HepG2 (cell line): ENCODE results near the gene RAB28. TPM values are rescaled to one million over a fixed set of nuclear protein-coding genes. Genes with fewer than 3 reads are reported as not detected.

ENCODE experiments used
- ATAC-seq: fragments of 200-7000 bp; cut with Tn5 transposase; 3 replicates; pipeline ENCODE4 v1.9.1; 2020; ENCODE audit warnings: mild to moderate bottlenecking, moderate library complexity
- BruUV-seq: library from RNA; stranded (reverse); fragments of 400-500 nt; replicated peaks from 2 replicates; lab custom pipeline; 2021; lab: Mats Ljungman, UMichigan
- CTCF ChIA-PET: fragments of 300-600 bp; formaldehyde crosslinking; extraction: SDS; loops from one replicate; lab custom pipeline; 2021; ENCODE audit warnings: low total read pairs, inconsistent platforms, low intra/inter-chr PET ratio; lab: Yijun Ruan, JAX
- POLR2A ChIA-PET: fragments of 350-600 bp; sonication (Branson Sonifier 250); formaldehyde crosslinking; loops from one replicate; lab custom pipeline; 2020; ENCODE audit warnings: antibody characterized with exemption, inconsistent platforms; lab: Yijun Ruan, JAX
- DNase-seq: peaks from one replicate; pipeline ENCODE4 v3.0.0-alpha.2; 2015; ENCODE audit warnings: low spot score
- FAIRE-seq: peaks from 3 replicates; lab custom pipeline; 2011; peaks lifted over from hg19 to GRCh38; lab: Jason Lieb, UNC
- H2AFZ ChIP-seq: one replicate; pipeline ENCODE4 v1.6.1; 2011; ENCODE audit warnings: low read length, inconsistent platforms
- H3K27ac ChIP-seq: fragments of 300-600 bp; 3 replicates; pipeline ENCODE4 v1.8.0; 2011; ENCODE audit warnings: mixed run types, mild to moderate bottlenecking, mixed read lengths, low read length, inconsistent platforms; ENCODE audit not compliant: insufficient read depth; ENCODE audit errors: extremely low read length
- H3K27me3 ChIP-seq, 2 experiments: fragments of 200-600 bp in 1 of 2; 2 replicates in 1 of 2; 3 replicates in 1 of 2; pipeline versions ENCODE4 v1.6.0 to v1.8.0; 2011; ENCODE audit warnings: low read length in 2 of 2, mild to moderate bottlenecking in 2 of 2, moderate library complexity in 2 of 2, inconsistent platforms in 1 of 2; ENCODE audit not compliant: insufficient read depth in 2 of 2, control insufficient read depth in 1 of 2
- H3K36me3 ChIP-seq, 2 experiments: fragments of 200-600 bp in 1 of 2; replicated peaks in 1 of 2; 2 replicates in 1 of 2; 3 replicates in 1 of 2; pipeline versions ENCODE4 v1.5.1 to v1.8.0; 2011; ENCODE audit warnings: low read length in 2 of 2, inconsistent platforms in 1 of 2; ENCODE audit not compliant: insufficient read depth in 2 of 2, control insufficient read depth in 1 of 2
- H3K4me1 ChIP-seq: 2 replicates; pipeline ENCODE4 v1.5.1; 2012; ENCODE audit warnings: low read length, inconsistent platforms; ENCODE audit not compliant: insufficient read depth
- H3K4me2 ChIP-seq: 2 replicates; pipeline ENCODE4 v1.6.0; 2011; ENCODE audit warnings: low read depth, low read length, inconsistent platforms
- H3K4me3 ChIP-seq, 3 experiments: fragments of 200-600 bp in 1 of 3; sonication (generic), shearing (Covaris generic) in 1 of 3; replicated peaks in 1 of 3; 2 replicates each; pipeline ENCODE4 v1.5.1; 2011 to 2016; ENCODE audit warnings: low read length in 3 of 3, inconsistent platforms in 2 of 3, low read depth in 2 of 3, mild to moderate bottlenecking in 2 of 3, control low read depth in 1 of 3, mixed read lengths in 1 of 3; ENCODE audit not compliant: insufficient read depth in 1 of 3
- H3K79me2 ChIP-seq: one replicate; pipeline ENCODE4 v1.6.1; 2011; ENCODE audit warnings: low read length, inconsistent platforms; ENCODE audit not compliant: insufficient read depth
- H3K9ac ChIP-seq: 2 replicates; pipeline ENCODE4 v1.6.0; 2011; ENCODE audit warnings: mild to moderate bottlenecking, low read depth, low read length, inconsistent platforms; ENCODE audit not compliant: insufficient read depth
- H3K9me3 ChIP-seq: 2 replicates; pipeline ENCODE4 v1.5.1; 2012; ENCODE audit warnings: mild to moderate bottlenecking, low read length
- H4K20me1 ChIP-seq: 2 replicates; pipeline ENCODE4 v1.6.0; 2011; ENCODE audit warnings: inconsistent platforms, mild to moderate bottlenecking, low read length, moderate library complexity; ENCODE audit not compliant: insufficient read depth
- ATF2 ChIP-seq: sonication (generic); formaldehyde crosslinking; IDR thresholded peaks from 2 replicates; pipeline ENCODE4 v1.4.0; 2020; ENCODE audit warnings: missing genetic modification reagents
- ATRX ChIP-seq: sonication (generic); formaldehyde crosslinking; IDR thresholded peaks from 2 replicates; pipeline ENCODE4 v1.4.0; 2020; ENCODE audit warnings: missing genetic modification reagents, borderline replicate concordance
- BATF2 ChIP-seq: sonication (generic); formaldehyde crosslinking; IDR thresholded peaks from 2 replicates; pipeline ENCODE4 v1.8.0; 2022; ENCODE audit warnings: mild to moderate bottlenecking, missing genetic modification reagents, moderate library complexity
- DPF2 ChIP-seq: sonication (generic); formaldehyde crosslinking; IDR thresholded peaks from 2 replicates; pipeline ENCODE4 v1.4.0; 2020; ENCODE audit warnings: mild to moderate bottlenecking, low read depth, missing genetic modification reagents, borderline replicate concordance
- HCFC1 ChIP-seq: fragments of 150-350 bp; IDR thresholded peaks from 2 replicates; pipeline ENCODE4 v1.6.1; 2014; ENCODE audit warnings: low read depth, low read length
- SIX4 ChIP-seq: sonication (generic); formaldehyde crosslinking; IDR thresholded peaks from 2 replicates; pipeline ENCODE4 v1.4.0; 2020; ENCODE audit warnings: missing genetic modification reagents
- SNAPC2 ChIP-seq: sonication (generic); formaldehyde crosslinking; IDR thresholded peaks from 2 replicates; pipeline ENCODE4 v1.8.1; 2022; ENCODE audit warnings: mild to moderate bottlenecking, missing genetic modification reagents
- SNAPC4 ChIP-seq: sonication (generic); formaldehyde crosslinking; IDR thresholded peaks from 2 replicates; pipeline ENCODE4 v1.4.0; 2020; ENCODE audit warnings: mild to moderate bottlenecking, missing genetic modification reagents
- WIZ ChIP-seq: sonication (generic); formaldehyde crosslinking; IDR thresholded peaks from 2 replicates; pipeline ENCODE4 v1.5.1; 2020; ENCODE audit warnings: mild to moderate bottlenecking, missing genetic modification reagents
- ZNF138 ChIP-seq: sonication (generic); formaldehyde crosslinking; IDR thresholded peaks from 2 replicates; pipeline ENCODE4 v1.5.0; 2020; ENCODE audit warnings: mild to moderate bottlenecking, low read depth, missing genetic modification reagents
- ZNF354B ChIP-seq: sonication (generic); formaldehyde crosslinking; IDR thresholded peaks from 2 replicates; pipeline ENCODE4 v1.8.0; 2022; ENCODE audit warnings: mild to moderate bottlenecking, missing genetic modification reagents
- ZNF468 ChIP-seq: sonication (generic); formaldehyde crosslinking; IDR thresholded peaks from 2 replicates; pipeline ENCODE4 v1.8.0; 2022; ENCODE audit warnings: mild to moderate bottlenecking, moderate library complexity, missing genetic modification reagents
- ZNF577 ChIP-seq: sonication (generic); formaldehyde crosslinking; IDR thresholded peaks from 2 replicates; pipeline ENCODE4 v1.4.0; 2020; ENCODE audit warnings: mild to moderate bottlenecking, low read depth, missing genetic modification reagents, borderline replicate concordance
- ZNF605 ChIP-seq: sonication (generic); formaldehyde crosslinking; IDR thresholded peaks from 2 replicates; pipeline ENCODE4 v1.8.0; 2022; ENCODE audit warnings: mild to moderate bottlenecking, missing genetic modification reagents
- WGBS: methylation state at CpG from one replicate; pipeline ENCODE4 v1.1.6; 2017; ENCODE audit warnings: low lambda C conversion rate; 5-methylcytosine and 5-hydroxymethylcytosine counted together
- in situ Hi-C: cut with HindIII; loops from 2 replicates; pipeline ENCODE4 v1.10.0; 2017; ENCODE audit warnings: low pct_unique_long_range_greater_than_20kb; ENCODE audit not compliant: extremely low pct_ligation_motif_present
- intact Hi-C: fragments of 100-400 bp; cut with micrococcal nuclease; formaldehyde crosslinking; loops from one replicate; pipeline ENCODE4 v1.10.0; 2022; ENCODE audit not compliant: unreplicated experiment
- polyA plus RNA-seq, 8 experiments: library from polyadenylated mRNA; depleted of rRNA in 3 of 8; stranded (reverse) in 7 of 8; unstranded in 1 of 8; fragments of >200 nt; fragmentation: Illumina TruSeq in 4 of 8; extraction: Trizol in 4 of 8; gene quantifications; 2 replicates each; pipeline versions ENCODE4 v1.2.1 to v1.2.3, GENCODE V29; 2011 to 2016; ENCODE audit warnings: low read depth in 4 of 8, missing spikeins in 1 of 8, mixed read lengths in 1 of 8; ENCODE audit not compliant: insufficient read depth in 1 of 8
- total RNA-seq, 5 experiments: library from RNA; depleted of rRNA; stranded (reverse); fragments of >200 nt; fragmentation: Illumina TruSeq; extraction: Trizol; gene quantifications; 2 replicates each; pipeline ENCODE4 v1.2.3, GENCODE V29; 2016; ENCODE audit warnings: low read depth in 1 of 5

RAB28 gene
- total and polyA plus RNA-seq, 2 of the 13 experiments (the other 11 are each of a cell fraction or from before 2014, with no cell fraction given) = 11.8 to 18.2 TPM

- TF ChIP-seq BATF2 (CRISPR knock-in tag) (no peak), ZNF138 (CRISPR knock-in tag) (no peak), ATF2 (CRISPR knock-in tag) (no peak), SIX4 (CRISPR knock-in tag) (no peak)
- TF ChIP-seq, all 625 proteins: peak for 0
Measured at GRCh38 chr4:13525606-13526281, 41.6 kb upstream of the RAB28 start (continued).

GRCh38 chr4:13524504-13525243 lies 40.5 kb upstream of the RAB28 start:
- no TSS peak for BruUV-seq
- H2AFZ ChIP-seq = no peak overlapping the region
- intact Hi-C loops (no loop called here), in situ Hi-C loops (no loop called here)
- no peak for FAIRE-seq
- H3K36me3 ChIP-seq = no peaks in the 10 kb centered on the region
- H3K27ac ChIP-seq = no peak overlapping the region
- no peak overlapping the region for H3K4me2 ChIP-seq
- no peak overlapping the region for H3K4me3 ChIP-seq
- no peaks in the 10 kb centered on the region for H3K9me3 ChIP-seq
- H3K9ac ChIP-seq = no peak overlapping the region
- POLR2A ChIA-PET = no interaction called here
- H3K4me1 ChIP-seq = no peaks in the 10 kb centered on the region
- ATAC-seq = no peak
- peaks cover 12 to 76% of the 10 kb centered on the region in 2 experiments for H3K27me3 ChIP-seq
- 56% methylated on average over 29 of the region's 36 CpGs for WGBS
- no peak for DNase-seq
- H4K20me1 ChIP-seq = no peaks in the 10 kb centered on the region
- no peaks in the 10 kb centered on the region for H3K79me2 ChIP-seq
- CTCF ChIA-PET = no interaction called here
- no peak for TF ChIP-seq HCFC1
- no peak for TF ChIP-seq ZNF468 (CRISPR knock-in tag)
- no peak for TF ChIP-seq ZNF354B (CRISPR knock-in tag)
- TF ChIP-seq ATRX (CRISPR knock-in tag) = no peak
- TF ChIP-seq ZNF605 (CRISPR knock-in tag) = no peak
- TF ChIP-seq ZNF577 (CRISPR knock-in tag) = no peak
- TF ChIP-seq SNAPC2 (CRISPR knock-in tag) = no peak
- TF ChIP-seq WIZ (CRISPR knock-in tag) = no peak
- TF ChIP-seq SNAPC4 (CRISPR knock-in tag) = no peak
- no peak for TF ChIP-seq DPF2 (CRISPR knock-in tag)
